Measurements from ENCODE around the gene KIAA0513.

DNA sequence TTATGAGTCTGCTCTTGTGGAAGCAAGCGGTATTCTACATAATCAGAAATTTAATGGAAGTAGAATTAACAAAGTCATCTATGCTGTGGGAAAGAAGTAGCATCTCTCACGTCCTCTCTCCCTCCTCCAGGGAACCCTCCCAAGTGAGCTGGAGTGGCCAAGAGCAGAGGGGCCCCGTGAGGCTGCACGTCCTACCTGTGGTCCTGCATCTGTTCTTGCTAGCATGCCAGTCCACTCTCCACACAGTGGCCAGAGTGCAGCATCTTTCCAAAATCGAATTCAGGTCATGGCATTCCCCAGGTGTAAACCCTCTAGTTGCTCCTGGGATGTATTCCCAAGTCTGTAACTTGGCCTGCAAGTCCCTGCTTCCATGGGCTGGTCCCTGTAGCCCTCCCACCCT is 10.1 kb downstream of the KIAA0513 start:
- TF ChIP-seq POLR2A (IDR thresholded peaks at IDR 0.05) = no peak
- TF ChIP-seq, protein P1, sequence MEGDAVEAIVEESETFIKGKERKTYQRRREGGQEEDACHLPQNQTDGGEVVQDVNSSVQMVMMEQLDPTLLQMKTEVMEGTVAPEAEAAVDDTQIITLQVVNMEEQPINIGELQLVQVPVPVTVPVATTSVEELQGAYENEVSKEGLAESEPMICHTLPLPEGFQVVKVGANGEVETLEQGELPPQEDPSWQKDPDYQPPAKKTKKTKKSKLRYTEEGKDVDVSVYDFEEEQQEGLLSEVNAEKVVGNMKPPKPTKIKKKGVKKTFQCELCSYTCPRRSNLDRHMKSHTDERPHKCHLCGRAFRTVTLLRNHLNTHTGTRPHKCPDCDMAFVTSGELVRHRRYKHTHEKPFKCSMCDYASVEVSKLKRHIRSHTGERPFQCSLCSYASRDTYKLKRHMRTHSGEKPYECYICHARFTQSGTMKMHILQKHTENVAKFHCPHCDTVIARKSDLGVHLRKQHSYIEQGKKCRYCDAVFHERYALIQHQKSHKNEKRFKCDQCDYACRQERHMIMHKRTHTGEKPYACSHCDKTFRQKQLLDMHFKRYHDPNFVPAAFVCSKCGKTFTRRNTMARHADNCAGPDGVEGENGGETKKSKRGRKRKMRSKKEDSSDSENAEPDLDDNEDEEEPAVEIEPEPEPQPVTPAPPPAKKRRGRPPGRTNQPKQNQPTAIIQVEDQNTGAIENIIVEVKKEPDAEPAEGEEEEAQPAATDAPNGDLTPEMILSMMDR (IDR thresholded peaks at IDR 0.05 in 8 of 11, conservative IDR thresholded peaks at IDR 0.05 in 3 of 11) = no peak
- no peak for TF ChIP-seq POLR2AphosphoS5 (IDR thresholded peaks at IDR 0.05)

Measured in spleen (tissue), 7 donors.